ENCODE results near the gene TFCP2.

The TFCP2 gene

DNA sequence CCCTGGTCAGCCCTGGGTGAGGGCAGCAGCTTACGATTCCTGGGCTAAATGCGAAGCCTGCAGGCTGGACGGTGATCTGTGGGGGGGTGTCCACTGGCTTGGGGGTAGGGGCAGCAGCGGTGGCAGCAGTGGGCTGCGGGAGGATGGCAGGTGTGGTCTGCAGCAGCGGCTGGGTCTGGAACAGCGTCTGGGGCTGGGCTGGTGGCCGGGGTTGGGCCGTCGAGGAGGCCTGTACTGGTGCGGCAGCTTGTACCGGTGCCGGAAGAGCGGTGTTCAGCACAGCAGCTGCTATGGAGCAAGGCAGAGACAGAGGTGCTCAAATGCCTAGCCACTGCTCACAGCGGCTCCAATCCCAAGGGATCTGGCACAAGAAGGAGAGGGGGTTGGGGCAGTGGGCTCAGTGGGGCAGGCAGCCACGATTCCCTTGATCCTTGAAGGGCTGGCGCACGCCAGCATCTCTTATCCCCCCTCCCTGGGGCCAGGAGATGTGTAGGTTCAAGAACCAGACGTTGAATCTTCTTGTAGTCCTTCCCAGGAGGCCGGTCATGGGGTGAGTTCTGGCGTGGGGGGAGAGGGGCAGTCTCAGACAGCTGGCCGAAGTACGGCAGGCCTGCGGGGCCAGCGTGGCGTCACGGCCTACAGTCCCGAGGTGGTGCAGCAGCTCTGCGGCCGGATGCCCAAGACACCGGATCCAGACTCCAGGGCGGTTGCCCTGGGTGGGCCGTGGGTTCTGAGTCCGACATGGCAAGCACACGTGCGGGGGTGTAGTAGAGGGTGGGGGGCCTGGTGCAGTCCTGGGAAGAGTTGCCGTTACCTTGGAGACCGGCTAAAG lies 25.0 kb upstream of the TFCP2 start:
- H3K27ac ChIP-seq (ENCODE audit: low read depth in 2 of 2, low read length in 2 of 2), result no peak overlapping the region
- H3K9ac ChIP-seq (ENCODE audit: low read depth in 1 of 2, low read length in 2 of 2), result no peak overlapping the region
- no peak overlapping the region for H3K4me3 ChIP-seq (ENCODE audit: low read length in 2 of 2)
- H3K9me3 ChIP-seq (ENCODE audit: control insufficient read depth in 2 of 2, low read length in 2 of 2), result no peaks in the 10 kb centered on the region
- no peaks in the 10 kb centered on the region for H3K36me3 ChIP-seq (ENCODE audit: control insufficient read depth in 2 of 2, insufficient read depth in 2 of 2, low read length in 2 of 2)
- no peaks in the 10 kb centered on the region for H3K27me3 ChIP-seq (ENCODE audit: control insufficient read depth in 2 of 2, insufficient read depth in 2 of 2, low read length in 2 of 2)
- no peaks in the 10 kb centered on the region for H3K4me1 ChIP-seq (ENCODE audit: control insufficient read depth in 2 of 2, insufficient read depth in 2 of 2, low read length in 2 of 2)

DNA sequence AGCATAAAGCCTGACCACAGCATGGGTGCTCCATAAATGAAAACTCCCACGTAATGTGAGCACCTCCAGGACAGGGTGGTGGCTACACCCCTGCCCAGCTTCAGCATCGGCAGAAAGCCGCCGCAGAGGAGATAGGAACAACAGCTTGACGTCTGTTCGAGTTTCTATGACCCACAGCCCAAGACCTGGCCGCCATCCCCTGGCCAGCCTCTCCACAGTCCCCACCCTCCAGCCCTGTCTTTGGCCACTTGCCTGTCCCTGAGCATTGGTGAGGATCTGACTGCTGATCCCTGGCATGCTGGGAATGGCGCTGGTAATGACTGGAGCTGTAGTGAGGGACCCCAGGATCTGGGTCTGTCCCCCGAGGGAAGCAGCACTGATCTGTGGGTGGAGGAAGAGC lies 23.6 kb upstream of the TFCP2 start:
- H3K36me3 ChIP-seq (ENCODE audit: control insufficient read depth in 2 of 2, insufficient read depth in 2 of 2, low read length in 2 of 2), result no peaks in the 10 kb centered on the region
- no peaks in the 10 kb centered on the region for H3K27me3 ChIP-seq (ENCODE audit: control insufficient read depth in 2 of 2, insufficient read depth in 2 of 2, low read length in 2 of 2)
- H3K4me1 ChIP-seq (ENCODE audit: control insufficient read depth in 2 of 2, insufficient read depth in 2 of 2, low read length in 2 of 2), result no peaks in the 10 kb centered on the region
- H3K9ac ChIP-seq (ENCODE audit: low read depth in 1 of 2, low read length in 2 of 2), result no peak overlapping the region
- no peak overlapping the region for H3K4me3 ChIP-seq (ENCODE audit: low read length in 2 of 2)
- no peak overlapping the region for H3K27ac ChIP-seq (ENCODE audit: low read depth in 2 of 2, low read length in 2 of 2)
- no peaks in the 10 kb centered on the region for H3K9me3 ChIP-seq (ENCODE audit: control insufficient read depth in 2 of 2, low read length in 2 of 2)

DNA sequence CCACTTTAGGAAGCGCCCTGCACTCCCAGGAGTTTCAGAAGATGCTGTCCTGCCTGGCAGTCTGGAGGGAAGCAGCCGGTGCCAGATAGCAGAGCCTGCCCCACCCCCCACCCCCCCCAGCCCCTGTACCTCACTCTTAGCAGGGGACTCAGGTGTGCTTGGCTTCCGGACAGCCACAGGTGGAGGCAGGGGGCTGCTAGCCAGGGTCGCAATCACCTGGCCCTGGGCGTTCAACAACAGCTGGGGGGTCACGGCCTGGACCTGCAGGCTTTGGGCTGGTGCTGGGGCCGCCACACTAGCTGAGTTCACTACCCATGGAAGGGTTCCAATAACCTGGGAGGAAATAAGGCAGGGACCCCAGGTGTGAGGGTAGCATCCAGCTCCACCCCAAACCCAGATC lies 22.9 kb upstream of the TFCP2 start:
- Histone ChIP-seq H3K36me3 (ENCODE audit: control insufficient read depth in 2 of 2, insufficient read depth in 2 of 2, low read length in 2 of 2) (peaks cover 0 to 3% of the 10 kb centered on the region in 2 donors), H3K9me3 (ENCODE audit: control insufficient read depth in 2 of 2, low read length in 2 of 2) (no peaks in the 10 kb centered on the region), H3K4me1 (ENCODE audit: control insufficient read depth in 2 of 2, insufficient read depth in 2 of 2, low read length in 2 of 2) (no peaks in the 10 kb centered on the region), H3K4me3 (ENCODE audit: low read length in 2 of 2) (no peak overlapping the region), H3K27ac (ENCODE audit: low read depth in 2 of 2, low read length in 2 of 2) (no peak overlapping the region), H3K9ac (ENCODE audit: low read depth in 1 of 2, low read length in 2 of 2) (no peak overlapping the region), H3K27me3 (ENCODE audit: control insufficient read depth in 2 of 2, insufficient read depth in 2 of 2, low read length in 2 of 2) (no peaks in the 10 kb centered on the region)

DNA sequence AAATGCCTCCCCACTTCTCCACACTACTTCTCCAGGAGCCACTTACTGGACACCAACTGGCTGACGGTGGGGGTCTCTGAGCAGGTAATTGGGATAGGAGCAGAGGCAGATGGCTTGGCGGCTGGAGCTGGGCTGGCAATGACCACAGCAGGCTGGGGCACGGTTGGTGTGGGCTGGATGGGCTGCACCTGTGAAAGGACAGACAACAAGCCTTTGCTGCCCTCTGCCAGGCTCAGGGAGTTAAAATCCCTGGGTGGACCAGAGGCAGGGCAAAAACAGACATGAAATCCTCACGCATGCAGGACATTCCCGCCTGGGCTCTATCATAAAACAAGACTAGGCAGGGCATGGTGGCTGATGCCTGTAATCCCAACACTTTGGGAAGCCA lies 19.3 kb upstream of the TFCP2 start:
- Histone ChIP-seq H3K9me3 (ENCODE audit: control insufficient read depth in 2 of 2, low read length in 2 of 2) (no peaks in the 10 kb centered on the region), H3K4me1 (ENCODE audit: control insufficient read depth in 2 of 2, insufficient read depth in 2 of 2, low read length in 2 of 2) (no peaks in the 10 kb centered on the region), H3K36me3 (ENCODE audit: control insufficient read depth in 2 of 2, insufficient read depth in 2 of 2, low read length in 2 of 2) (peaks cover 0 to 9% of the 10 kb centered on the region in 2 donors), H3K9ac (ENCODE audit: low read depth in 1 of 2, low read length in 2 of 2) (no peak overlapping the region), H3K27ac (ENCODE audit: low read depth in 2 of 2, low read length in 2 of 2) (no peak overlapping the region), H3K4me3 (ENCODE audit: low read length in 2 of 2) (no peak overlapping the region), H3K27me3 (ENCODE audit: control insufficient read depth in 2 of 2, insufficient read depth in 2 of 2, low read length in 2 of 2) (no peaks in the 10 kb centered on the region)

DNA sequence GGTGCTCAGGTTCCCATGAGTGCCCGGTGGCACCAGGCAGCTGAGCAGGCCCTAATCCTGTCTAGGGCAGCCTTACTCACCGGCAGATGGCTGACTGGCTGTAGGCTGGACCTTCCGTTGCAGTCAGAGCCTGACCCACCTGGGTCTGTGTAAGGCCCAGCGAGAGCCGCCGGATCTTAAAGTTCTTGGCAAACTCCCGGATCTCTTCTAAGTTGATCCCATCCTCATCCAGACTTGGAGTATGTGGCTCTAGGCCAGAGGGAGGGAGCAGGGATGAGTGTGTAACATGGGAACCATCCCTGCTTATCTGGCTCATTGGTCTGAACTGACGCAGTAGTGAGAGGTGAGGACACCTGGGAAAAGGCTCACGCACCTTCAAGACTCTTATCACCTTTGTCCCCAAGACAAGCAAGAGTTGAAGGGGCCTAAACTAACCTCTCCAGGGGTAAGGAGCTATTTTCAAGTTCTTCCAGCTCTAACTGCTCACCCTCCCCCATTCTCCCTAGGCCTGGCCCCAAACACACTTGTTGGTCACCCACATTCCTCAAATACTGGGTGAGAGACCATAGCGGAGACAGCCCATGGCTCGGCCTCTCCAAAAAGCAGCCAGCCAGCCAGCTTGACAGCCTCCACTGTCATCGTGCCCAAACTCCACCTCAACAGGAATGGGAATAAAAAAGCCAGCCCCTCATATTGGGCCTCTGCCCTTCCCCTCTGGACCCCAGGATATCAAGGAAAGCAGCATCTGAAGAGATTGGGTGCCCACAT lies 18.8 kb upstream of the TFCP2 start:
- H3K9me3 ChIP-seq (ENCODE audit: control insufficient read depth in 2 of 2, low read length in 2 of 2), result no peaks in the 10 kb centered on the region
- peaks cover 0 to 9% of the 10 kb centered on the region in 2 donors for H3K36me3 ChIP-seq (ENCODE audit: control insufficient read depth in 2 of 2, insufficient read depth in 2 of 2, low read length in 2 of 2)
- no peak overlapping the region for H3K4me3 ChIP-seq (ENCODE audit: low read length in 2 of 2)
- H3K27ac ChIP-seq (ENCODE audit: low read depth in 2 of 2, low read length in 2 of 2), result no peak overlapping the region
- no peaks in the 10 kb centered on the region for H3K4me1 ChIP-seq (ENCODE audit: control insufficient read depth in 2 of 2, insufficient read depth in 2 of 2, low read length in 2 of 2)
- no peaks in the 10 kb centered on the region for H3K27me3 ChIP-seq (ENCODE audit: control insufficient read depth in 2 of 2, insufficient read depth in 2 of 2, low read length in 2 of 2)
- H3K9ac ChIP-seq (ENCODE audit: low read depth in 1 of 2, low read length in 2 of 2), result no peak overlapping the region

DNA sequence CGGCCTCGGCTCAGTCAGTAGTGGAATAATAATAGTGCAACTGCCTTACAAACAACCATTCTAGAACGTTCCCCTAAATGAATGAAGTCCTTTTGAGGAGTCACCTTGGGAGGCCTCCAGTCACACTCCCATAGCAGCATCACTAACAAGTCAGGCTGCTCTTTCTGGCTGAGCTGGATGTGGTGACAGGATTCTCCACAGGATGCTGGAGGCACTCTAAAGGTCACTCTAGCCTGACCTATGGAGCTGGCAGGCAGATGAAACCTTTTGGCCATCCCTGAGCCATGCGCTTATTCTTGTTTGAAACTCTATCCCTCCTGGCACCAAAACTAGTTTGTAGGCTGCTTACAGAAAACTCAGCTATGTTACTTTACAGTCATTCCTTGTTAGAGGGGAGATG lies 17.9 kb upstream of the TFCP2 start:
- Histone ChIP-seq H3K4me1 (ENCODE audit: control insufficient read depth in 2 of 2, insufficient read depth in 2 of 2, low read length in 2 of 2) (no peaks in the 10 kb centered on the region), H3K27me3 (ENCODE audit: control insufficient read depth in 2 of 2, insufficient read depth in 2 of 2, low read length in 2 of 2) (no peaks in the 10 kb centered on the region), H3K9me3 (ENCODE audit: control insufficient read depth in 2 of 2, low read length in 2 of 2) (no peaks in the 10 kb centered on the region), H3K27ac (ENCODE audit: low read depth in 2 of 2, low read length in 2 of 2) (no peak overlapping the region), H3K9ac (ENCODE audit: low read depth in 1 of 2, low read length in 2 of 2) (no peak overlapping the region), H3K36me3 (ENCODE audit: control insufficient read depth in 2 of 2, insufficient read depth in 2 of 2, low read length in 2 of 2) (peaks cover 0 to 9% of the 10 kb centered on the region in 2 donors), H3K4me3 (ENCODE audit: low read length in 2 of 2) (no peak overlapping the region)

DNA sequence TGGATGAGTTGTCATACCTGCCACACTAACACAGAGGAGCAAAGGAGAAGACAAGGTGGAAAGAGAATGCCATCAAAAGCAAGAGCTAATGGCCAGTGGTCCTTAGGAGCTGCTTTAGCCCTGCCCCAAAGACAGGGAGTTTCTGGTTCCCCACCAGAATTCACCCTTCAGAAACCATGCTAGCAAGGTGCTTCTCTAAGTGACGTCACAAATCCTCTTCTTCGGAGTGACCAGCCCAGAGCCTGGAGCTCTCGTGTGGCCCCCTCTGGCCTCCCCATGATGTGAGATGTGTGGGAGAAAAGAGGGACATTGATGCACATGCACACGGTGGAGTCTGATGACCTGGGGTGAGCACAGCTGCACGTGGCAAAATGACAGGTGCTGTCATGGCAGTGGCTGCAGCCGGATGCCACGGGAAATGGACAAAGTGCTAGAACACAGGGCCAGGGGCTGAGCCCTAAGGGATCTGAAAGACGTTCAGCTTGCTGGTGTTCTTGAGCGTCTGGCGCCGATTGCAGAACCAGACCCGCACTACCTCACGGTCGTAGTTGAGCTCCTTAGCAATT lies 16.9 kb upstream of the TFCP2 start:
- Histone ChIP-seq H3K27ac (ENCODE audit: low read depth in 2 of 2, low read length in 2 of 2) (no peak overlapping the region), H3K27me3 (ENCODE audit: control insufficient read depth in 2 of 2, insufficient read depth in 2 of 2, low read length in 2 of 2) (no peaks in the 10 kb centered on the region), H3K9ac (ENCODE audit: low read depth in 1 of 2, low read length in 2 of 2) (no peak overlapping the region), H3K9me3 (ENCODE audit: control insufficient read depth in 2 of 2, low read length in 2 of 2) (no peaks in the 10 kb centered on the region), H3K4me1 (ENCODE audit: control insufficient read depth in 2 of 2, insufficient read depth in 2 of 2, low read length in 2 of 2) (no peaks in the 10 kb centered on the region), H3K36me3 (ENCODE audit: control insufficient read depth in 2 of 2, insufficient read depth in 2 of 2, low read length in 2 of 2) (peaks cover 0 to 9% of the 10 kb centered on the region in 2 donors), H3K4me3 (ENCODE audit: low read length in 2 of 2) (no peak overlapping the region)

DNA sequence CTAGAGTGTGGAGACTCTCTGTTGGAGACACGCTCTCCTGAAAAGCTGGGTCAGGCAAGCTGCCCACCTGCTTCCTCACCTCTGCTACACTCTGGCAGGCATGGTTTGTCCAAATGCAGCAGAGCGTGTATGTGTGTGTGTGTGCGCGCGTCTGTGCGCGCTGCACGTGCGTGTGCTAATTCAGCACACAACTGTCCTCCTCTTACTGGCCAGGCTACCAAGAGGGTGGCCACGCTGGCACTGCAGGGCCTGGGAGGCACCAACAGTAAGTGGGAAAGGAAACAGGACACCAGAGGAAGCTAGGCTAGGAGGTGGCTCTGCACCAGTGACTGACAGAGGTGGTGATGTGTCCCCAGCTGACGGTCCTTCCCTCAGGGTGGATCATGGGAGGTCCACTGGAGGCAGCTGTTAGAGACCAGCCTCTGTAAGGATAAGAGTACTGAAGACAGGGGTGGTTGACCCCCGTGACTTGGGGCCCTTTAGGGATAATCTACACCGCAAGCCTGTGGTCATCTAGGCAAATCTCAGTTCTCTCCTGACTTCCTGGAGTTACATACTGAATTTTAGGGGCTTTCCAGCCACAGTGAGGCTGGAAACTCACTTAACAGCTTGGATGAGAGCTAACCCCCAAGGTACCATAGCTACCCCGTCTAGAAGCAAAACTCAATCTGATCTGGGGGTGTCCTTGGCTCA lies 15.6 kb upstream of the TFCP2 start:
- Histone ChIP-seq H3K27ac (ENCODE audit: low read depth in 2 of 2, low read length in 2 of 2) (no peak overlapping the region), H3K36me3 (ENCODE audit: control insufficient read depth in 2 of 2, insufficient read depth in 2 of 2, low read length in 2 of 2) (peaks cover 0 to 9% of the 10 kb centered on the region in 2 donors), H3K9ac (ENCODE audit: low read depth in 1 of 2, low read length in 2 of 2) (no peak overlapping the region), H3K27me3 (ENCODE audit: control insufficient read depth in 2 of 2, insufficient read depth in 2 of 2, low read length in 2 of 2) (no peaks in the 10 kb centered on the region), H3K4me1 (ENCODE audit: control insufficient read depth in 2 of 2, insufficient read depth in 2 of 2, low read length in 2 of 2) (no peaks in the 10 kb centered on the region), H3K9me3 (ENCODE audit: control insufficient read depth in 2 of 2, low read length in 2 of 2) (no peaks in the 10 kb centered on the region), H3K4me3 (ENCODE audit: low read length in 2 of 2) (no peak overlapping the region)

DNA sequence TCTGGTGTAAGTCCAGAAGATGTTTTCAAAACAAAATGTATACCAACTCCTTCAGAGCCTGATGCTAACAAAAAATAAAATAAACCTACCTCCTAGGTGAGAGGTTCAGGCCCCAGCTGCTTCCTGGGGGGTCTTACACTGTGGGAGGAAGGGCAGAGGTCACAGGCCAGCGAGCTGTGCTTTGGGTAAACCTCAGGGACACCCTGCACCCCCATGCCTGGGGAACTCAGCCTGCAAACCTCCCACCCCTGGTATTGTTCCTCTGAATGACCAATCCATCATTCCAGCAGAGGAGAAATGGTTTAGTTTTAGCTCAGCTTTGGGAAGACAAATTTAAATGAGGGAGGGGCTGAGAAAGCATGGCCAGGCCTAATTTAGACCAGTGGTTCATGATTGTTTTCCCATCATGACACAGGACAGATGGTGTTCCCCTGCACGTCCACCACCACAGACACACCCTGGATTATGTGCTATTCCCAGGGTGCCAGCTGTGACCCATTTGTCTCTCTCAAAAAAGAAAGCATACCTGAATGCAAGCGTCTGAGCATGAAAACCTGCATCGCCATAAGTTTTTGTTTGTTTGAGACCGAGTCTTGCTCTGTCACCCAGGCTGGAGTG lies 14.5 kb upstream of the TFCP2 start:
- Histone ChIP-seq H3K36me3 (ENCODE audit: control insufficient read depth in 2 of 2, insufficient read depth in 2 of 2, low read length in 2 of 2) (peaks cover 0 to 9% of the 10 kb centered on the region in 2 donors), H3K27me3 (ENCODE audit: control insufficient read depth in 2 of 2, insufficient read depth in 2 of 2, low read length in 2 of 2) (no peaks in the 10 kb centered on the region), H3K27ac (ENCODE audit: low read depth in 2 of 2, low read length in 2 of 2) (no peak overlapping the region), H3K9me3 (ENCODE audit: control insufficient read depth in 2 of 2, low read length in 2 of 2) (no peaks in the 10 kb centered on the region), H3K4me1 (ENCODE audit: control insufficient read depth in 2 of 2, insufficient read depth in 2 of 2, low read length in 2 of 2) (no peaks in the 10 kb centered on the region), H3K4me3 (ENCODE audit: low read length in 2 of 2) (no peak overlapping the region), H3K9ac (ENCODE audit: low read depth in 1 of 2, low read length in 2 of 2) (no peak overlapping the region)
